ENCODE data around the gene CYB5D1. TPM values are rescaled to one million over a fixed set of nuclear protein-coding genes. Genes with fewer than 3 reads are reported as not detected.
A peak's percentile ranks its signal among the peaks of the same experiment; 100 is the strongest.
"Not testable (repeated sequence)": the region's sequence is repeated elsewhere in the genome, so short reads cannot be mapped to it uniquely, and the experiment has no call there.

CYB5D1 gene, protein sequence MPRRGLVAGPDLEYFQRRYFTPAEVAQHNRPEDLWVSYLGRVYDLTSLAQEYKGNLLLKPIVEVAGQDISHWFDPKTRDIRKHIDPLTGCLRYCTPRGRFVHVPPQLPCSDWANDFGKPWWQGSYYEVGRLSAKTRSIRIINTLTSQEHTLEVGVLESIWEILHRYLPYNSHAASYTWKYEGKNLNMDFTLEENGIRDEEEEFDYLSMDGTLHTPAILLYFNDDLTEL
- total RNA-seq = 10 to 100 TPM in 1 of 2 donors, 1 to 10 TPM in 1; 5.7 to 16.5 TPM

DNA sequence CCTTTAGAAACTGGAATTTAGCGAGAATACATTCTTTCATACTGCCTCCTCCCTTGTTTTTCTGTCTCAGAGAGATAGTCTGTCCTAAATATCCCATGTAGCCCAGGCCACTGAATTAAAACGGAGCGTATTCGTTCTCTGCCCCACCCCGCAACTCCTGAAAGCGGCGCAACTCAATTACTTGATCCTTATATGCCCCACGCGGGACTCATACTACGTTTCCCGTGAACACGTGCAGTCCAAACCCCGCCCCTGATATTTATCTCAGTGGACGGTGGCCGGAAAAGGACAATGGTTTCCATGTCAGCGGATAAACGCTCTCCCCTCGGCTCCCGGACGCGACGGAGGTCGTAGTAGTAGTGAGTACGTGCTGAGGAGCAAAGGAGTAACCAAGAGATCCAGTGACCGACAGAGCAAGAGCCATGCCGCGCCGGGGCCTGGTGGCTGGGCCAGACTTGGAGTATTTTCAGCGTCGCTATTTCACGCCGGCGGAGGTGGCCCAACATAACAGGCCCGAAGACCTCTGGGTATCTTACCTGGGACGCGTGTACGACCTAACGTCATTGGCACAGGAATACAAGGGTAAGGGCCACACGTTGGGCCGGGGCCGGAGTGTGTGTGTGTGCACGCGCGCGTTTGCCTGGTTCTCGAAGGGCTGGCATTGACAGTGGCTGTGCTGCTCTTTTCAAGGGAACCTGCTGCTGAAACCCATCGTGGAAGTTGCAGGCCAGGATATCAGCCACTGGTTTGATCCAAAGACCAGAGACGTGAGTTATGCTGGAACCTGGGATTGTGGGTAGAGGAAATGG, at the start of gene CYB5D1:
Gene CYB5D1 (plus strand): TSS at position 291 of the 809 bp plus-strand sequence. CDS start 132 bp downstream, at position 423.
- H3K4me3 ChIP-seq = peak within 1 kb of the TSS; percentile 49
- H3K9me3 ChIP-seq = no peaks in the 10 kb centered on the region
- H3K36me3 ChIP-seq (replicated peaks in 1 of 2; ENCODE audit: insufficient read depth in 1 of 2, low read depth in 2 of 2) = no peaks in the 10 kb centered on the region
- peaks cover 34% of the 10 kb centered on the region for H3K4me1 ChIP-seq
- peak; percentile 90 to 96 (median 94) for DNase-seq
- no peaks in the 10 kb centered on the region for H3K27me3 ChIP-seq
- H3K27ac ChIP-seq = peak within 1 kb of the TSS; percentile 82 to 96 (median 94)
- 1 to 7% methylated on average over 19 to 48 of the region's 48 CpGs for WGBS, 2 donors
- ATAC-seq = peak; percentile 69
- TF ChIP-seq POLR2A (IDR thresholded peaks at IDR 0.05) = peak in 2 of 3 donors; percentile 70 to 75
- TF ChIP-seq, protein P1, sequence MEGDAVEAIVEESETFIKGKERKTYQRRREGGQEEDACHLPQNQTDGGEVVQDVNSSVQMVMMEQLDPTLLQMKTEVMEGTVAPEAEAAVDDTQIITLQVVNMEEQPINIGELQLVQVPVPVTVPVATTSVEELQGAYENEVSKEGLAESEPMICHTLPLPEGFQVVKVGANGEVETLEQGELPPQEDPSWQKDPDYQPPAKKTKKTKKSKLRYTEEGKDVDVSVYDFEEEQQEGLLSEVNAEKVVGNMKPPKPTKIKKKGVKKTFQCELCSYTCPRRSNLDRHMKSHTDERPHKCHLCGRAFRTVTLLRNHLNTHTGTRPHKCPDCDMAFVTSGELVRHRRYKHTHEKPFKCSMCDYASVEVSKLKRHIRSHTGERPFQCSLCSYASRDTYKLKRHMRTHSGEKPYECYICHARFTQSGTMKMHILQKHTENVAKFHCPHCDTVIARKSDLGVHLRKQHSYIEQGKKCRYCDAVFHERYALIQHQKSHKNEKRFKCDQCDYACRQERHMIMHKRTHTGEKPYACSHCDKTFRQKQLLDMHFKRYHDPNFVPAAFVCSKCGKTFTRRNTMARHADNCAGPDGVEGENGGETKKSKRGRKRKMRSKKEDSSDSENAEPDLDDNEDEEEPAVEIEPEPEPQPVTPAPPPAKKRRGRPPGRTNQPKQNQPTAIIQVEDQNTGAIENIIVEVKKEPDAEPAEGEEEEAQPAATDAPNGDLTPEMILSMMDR (IDR thresholded peaks at IDR 0.05) = peak in 2 of 7 experiments; percentile 3 to 14
- intact Hi-C loops (cut with DNase I) = loop anchor here (5.0 kb wide), 1 partner anchor 36 kb away; no protein-coding TSS in a partner anchor

DNA sequence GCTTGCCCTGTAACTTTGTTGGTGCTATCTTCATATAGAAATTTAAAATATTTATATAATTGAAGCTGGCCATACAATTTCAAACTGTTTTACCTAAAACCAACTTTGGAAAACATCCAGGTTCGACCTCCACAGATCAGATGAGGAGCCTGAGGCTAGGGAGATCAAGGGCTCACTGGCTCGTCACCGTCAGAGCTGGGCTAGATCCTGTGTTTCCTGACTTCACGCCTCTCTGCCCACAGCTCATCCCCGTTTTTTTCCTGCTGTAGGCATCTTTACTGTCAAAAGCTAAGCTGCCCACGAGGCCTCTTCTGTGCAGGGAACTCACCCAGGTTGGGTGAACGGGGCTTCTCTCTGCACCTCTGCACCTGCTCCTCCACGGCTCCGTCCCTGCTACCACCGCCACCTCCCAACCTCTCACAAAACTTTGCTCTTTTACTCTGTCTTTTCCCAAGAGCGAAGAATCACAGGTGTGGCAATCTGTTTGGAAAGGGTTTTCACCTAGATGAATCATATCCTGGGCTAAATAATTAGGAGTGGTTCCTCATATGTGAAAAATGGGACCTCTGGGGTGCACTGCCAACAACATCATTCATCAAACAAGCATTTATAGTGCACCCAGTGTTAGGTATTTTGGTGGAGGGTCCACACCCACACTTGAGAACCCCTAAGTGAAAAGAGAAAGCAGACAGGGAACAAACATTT, 48.6 kb upstream of the CYB5D1 start:
- 79 to 81% methylated on average over 11 of the region's 11 CpGs for WGBS, 2 donors
- Histone ChIP-seq H3K4me3 (no peak overlapping the region), H3K36me3 (replicated peaks in 1 of 2; ENCODE audit: insufficient read depth in 1 of 2, low read depth in 2 of 2) (no peaks in the 10 kb centered on the region), H3K9me3 (no peaks in the 10 kb centered on the region), H3K27me3 (no peaks in the 10 kb centered on the region), H3K4me1 (no peaks in the 10 kb centered on the region), H3K27ac (no peak overlapping the region)
- intact Hi-C loops (cut with DNase I) = no loop called here
- no peak for DNase-seq
- TF ChIP-seq, protein P1 (IDR thresholded peaks at IDR 0.05) = no peak
- TF ChIP-seq POLR2A (IDR thresholded peaks at IDR 0.05) = no peak
- no peak for ATAC-seq

DNA sequence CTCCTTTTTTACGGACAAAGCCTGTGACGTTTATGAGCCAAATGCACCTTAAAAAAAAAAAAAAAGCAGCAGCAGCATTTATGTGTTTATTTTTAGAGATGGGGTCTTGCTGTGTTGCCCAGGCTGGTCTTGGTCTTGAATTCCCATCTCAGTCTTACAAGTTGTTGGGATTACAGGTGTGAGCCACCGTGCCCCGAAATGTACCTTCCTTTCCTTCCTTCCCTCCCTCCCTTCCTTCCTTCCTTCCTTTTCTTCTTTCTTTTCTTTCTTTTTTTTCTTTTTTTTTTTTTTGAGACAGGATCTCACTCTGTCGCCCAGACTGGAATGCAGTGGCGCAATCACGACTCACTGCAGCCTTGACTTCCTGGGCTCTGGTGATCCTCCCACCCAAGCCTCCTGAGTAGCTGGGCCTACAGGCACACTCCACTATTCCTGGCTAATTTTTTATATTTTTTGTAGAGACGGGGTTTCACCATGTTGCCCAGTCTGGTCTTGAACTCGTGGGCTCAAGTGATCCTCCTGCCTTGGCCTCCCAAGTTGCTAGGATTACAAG, 47.9 kb upstream of the CYB5D1 start:
- H3K4me1 ChIP-seq; intact Hi-C loops (cut with DNase I); H3K36me3 ChIP-seq (replicated peaks in 1 of 2; ENCODE audit: insufficient read depth in 1 of 2, low read depth in 2 of 2); ATAC-seq; DNase-seq; H3K4me3 ChIP-seq; H3K27ac ChIP-seq; H3K27me3 ChIP-seq; H3K9me3 ChIP-seq: not testable (repeated sequence)
- 80 to 85% methylated on average over 9 of the region's 9 CpGs for WGBS, 2 donors

DNA sequence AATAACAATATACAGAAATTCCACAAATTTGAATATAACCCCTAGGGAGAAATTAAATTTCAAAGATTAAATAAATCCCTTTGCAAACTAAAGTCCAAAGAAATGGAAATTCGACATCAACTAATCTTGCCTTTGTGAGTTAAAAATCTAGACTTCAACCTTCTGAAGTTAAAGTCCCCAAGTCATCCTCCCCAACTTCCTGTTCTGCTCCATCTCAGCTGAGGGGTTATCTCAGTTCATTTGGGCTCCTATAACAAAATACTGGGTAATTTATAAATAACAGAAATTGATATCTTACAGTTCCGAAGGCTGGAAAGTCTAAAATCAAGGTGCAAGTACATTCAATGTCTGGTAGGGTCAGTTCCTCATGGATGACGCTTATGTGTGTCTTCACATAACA, 46.6 kb upstream of the CYB5D1 start:
- Histone ChIP-seq H3K27ac (no peak overlapping the region), H3K36me3 (replicated peaks in 1 of 2; ENCODE audit: insufficient read depth in 1 of 2, low read depth in 2 of 2) (no peaks in the 10 kb centered on the region), H3K4me1 (no peaks in the 10 kb centered on the region), H3K4me3 (no peak overlapping the region), H3K27me3 (no peaks in the 10 kb centered on the region), H3K9me3 (no peaks in the 10 kb centered on the region)
- 80 to 82% methylated on average over 3 of the region's 3 CpGs for WGBS, 2 donors
- intact Hi-C loops (cut with DNase I) = no loop called here
- TF ChIP-seq, protein P1 (IDR thresholded peaks at IDR 0.05) = no peak
- no peak for TF ChIP-seq POLR2A (IDR thresholded peaks at IDR 0.05)
- no peak for ATAC-seq
- no peak for DNase-seq

DNA sequence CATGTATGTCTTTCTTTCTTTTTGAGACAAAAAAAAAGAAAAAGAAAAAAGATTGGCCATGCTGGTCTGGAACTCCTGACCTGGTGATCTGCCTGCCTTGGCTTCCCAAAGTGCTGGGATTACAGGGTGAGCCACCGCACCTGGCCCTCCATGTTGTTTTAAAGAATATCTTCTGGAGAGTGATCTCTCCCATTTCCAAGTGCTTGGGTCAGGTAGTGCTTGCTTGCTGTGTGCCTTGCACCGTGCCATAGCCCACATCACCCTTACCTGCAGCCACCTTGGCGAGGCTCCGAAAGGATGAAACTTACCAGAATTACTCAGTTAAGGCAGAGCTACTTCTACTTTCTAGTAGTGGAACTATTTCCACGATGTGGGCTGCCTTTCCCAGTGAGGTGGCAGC, 42.8 kb upstream of the CYB5D1 start:
- Histone ChIP-seq H3K27ac (no peak overlapping the region), H3K9me3 (no peaks in the 10 kb centered on the region), H3K36me3 (replicated peaks in 1 of 2; ENCODE audit: insufficient read depth in 1 of 2, low read depth in 2 of 2) (no peaks in the 10 kb centered on the region), H3K4me1 (no peaks in the 10 kb centered on the region), H3K27me3 (no peaks in the 10 kb centered on the region), H3K4me3 (no peak overlapping the region)
- DNase-seq (no peak), ATAC-seq (no peak)
- TF ChIP-seq POLR2A (IDR thresholded peaks at IDR 0.05) = no peak
- TF ChIP-seq, protein P1 (IDR thresholded peaks at IDR 0.05) = no peak
- intact Hi-C loops (cut with DNase I) = no loop called here
- 80 to 86% methylated on average over 5 of the region's 5 CpGs for WGBS, 2 donors

Data from body of pancreas (tissue), 4 donors.